Smooth muscle cell (in vitro differentiated cells): ENCODE results near the gene FGF6. TPM values are rescaled to one million over a fixed set of nuclear protein-coding genes. Genes with fewer than 3 reads are reported as not detected.

Source experiments
- DNase-seq: peaks from one replicate; lab custom pipeline; 2025; ENCODE audit not compliant: unreplicated experiment; lab: John Stamatoyannopoulos, UW
- H2AFZ ChIP-seq: fragments of 200-600 bp; sonication (generic); 2 replicates; pipeline ENCODE4 v1.6.0; 2016; ENCODE audit warnings: antibody characterized with exemption, low read depth, mild to moderate bottlenecking
- H3F3A ChIP-seq: fragments of 200-600 bp; sonication (generic); 2 replicates; pipeline ENCODE4 v1.6.0; 2017; ENCODE audit warnings: antibody characterized with exemption, low read depth
- H3K27ac ChIP-seq: fragments of 200-600 bp; sonication (generic); 2 replicates; pipeline ENCODE4 v1.5.1; 2016; ENCODE audit warnings: low read depth, mild to moderate bottlenecking
- H3K27me3 ChIP-seq: fragments of 200-600 bp; sonication (generic); 2 replicates; pipeline ENCODE4 v1.6.1; 2016; ENCODE audit warnings: low read depth, mild to moderate bottlenecking
- H3K36me3 ChIP-seq: fragments of 200-600 bp; sonication (generic); 2 replicates; pipeline ENCODE4 v1.5.1; 2016; ENCODE audit warnings: low read depth
- H3K4me1 ChIP-seq: fragments of 200-600 bp; sonication (generic); 2 replicates; pipeline ENCODE4 v1.5.1; 2016; ENCODE audit warnings: low read depth
- H3K4me2 ChIP-seq: fragments of 200-600 bp; sonication (generic); 2 replicates; pipeline ENCODE4 v1.6.0; 2016; ENCODE audit warnings: mild to moderate bottlenecking
- H3K4me3 ChIP-seq: fragments of 200-600 bp; sonication (generic); 2 replicates; pipeline ENCODE4 v1.5.1; 2016; ENCODE audit warnings: mild to moderate bottlenecking
- H3K79me2 ChIP-seq: fragments of 200-600 bp; sonication (generic); 2 replicates; pipeline ENCODE4 v1.6.0; 2016; ENCODE audit warnings: low read depth, mild to moderate bottlenecking
- H3K9ac ChIP-seq: fragments of 200-600 bp; sonication (generic); 2 replicates; pipeline ENCODE4 v1.6.0; 2016; ENCODE audit warnings: low read depth
- H3K9me3 ChIP-seq: fragments of 200-600 bp; sonication (generic); replicated peaks from 2 replicates; pipeline ENCODE4 v1.5.1; 2016; ENCODE audit warnings: low read depth
- H4K20me1 ChIP-seq: fragments of 200-600 bp; sonication (generic); 2 replicates; pipeline ENCODE4 v1.6.0; 2016; ENCODE audit warnings: low read depth
- WGBS: methylation state at CpG from one replicate; pipeline ENCODE4 v1.1.7; 2016; ENCODE audit warnings: low lambda C conversion rate; 5-methylcytosine and 5-hydroxymethylcytosine counted together
- polyA plus RNA-seq: library from polyadenylated mRNA; unstranded; fragments of >200 nt; fragmentation: Nextera tagmentation; extraction: Ambion mirVana; gene quantifications from 2 replicates; pipeline ENCODE4 v1.2.1, GENCODE V29; 2016
- total RNA-seq: library from RNA; depleted of rRNA; stranded (reverse); fragments of >200 nt; gene quantifications from 2 replicates; pipeline ENCODE4 v1.2.3, GENCODE V29; 2014
- TF ChIP-seq, protein P1 (sequence below): fragments of 200-600 bp; sonication (generic); IDR thresholded peaks from 2 replicates; pipeline ENCODE4 v1.5.1; 2017; ENCODE audit warnings: borderline replicate concordance, mild to moderate bottlenecking, antibody characterized with exemption; ENCODE audit not compliant: insufficient read depth, poor library complexity, severe bottlenecking

FGF6 gene
- total and polyA plus RNA-seq, 2 experiments from 2014 or later: not detected

DNA sequence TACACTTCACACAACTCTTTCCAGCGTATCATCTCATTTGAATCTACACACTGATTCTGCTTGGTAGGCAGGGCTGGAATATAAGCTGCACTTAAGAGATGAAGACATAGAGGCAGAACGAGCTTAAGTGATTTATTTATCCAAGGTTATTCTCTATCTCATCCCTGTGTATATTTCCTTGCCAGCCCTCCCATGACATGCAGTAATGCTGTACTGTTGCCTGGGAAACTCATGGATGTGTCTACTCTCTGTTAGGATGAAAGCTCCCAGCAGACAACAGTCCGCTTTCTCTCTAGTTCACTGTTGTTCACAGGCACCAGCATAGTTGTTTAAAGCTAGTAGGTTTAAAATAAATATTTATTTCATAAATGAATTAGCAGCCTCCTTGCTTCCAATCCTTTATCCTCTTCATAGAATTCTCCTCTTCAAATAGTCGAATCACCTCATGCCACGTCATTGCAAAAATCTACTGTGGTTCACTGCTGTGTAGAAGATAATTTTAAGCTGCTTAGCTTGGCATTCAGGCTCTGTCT lies 25.4 kb downstream of the FGF6 start:
- Histone ChIP-seq H3K27me3 (no peaks in the 10 kb centered on the region), H3F3A (no peaks in the 10 kb centered on the region), H3K79me2 (no peaks in the 10 kb centered on the region), H4K20me1 (no peaks in the 10 kb centered on the region), H3K4me1 (peaks cover 13% of the 10 kb centered on the region), H3K27ac (no peak overlapping the region), H3K9me3 (no peaks in the 10 kb centered on the region), H3K9ac (no peak overlapping the region), H3K4me2 (no peak overlapping the region), H2AFZ (no peak overlapping the region), H3K36me3 (no peaks in the 10 kb centered on the region), H3K4me3 (no peak overlapping the region)
- TF ChIP-seq, protein P1, sequence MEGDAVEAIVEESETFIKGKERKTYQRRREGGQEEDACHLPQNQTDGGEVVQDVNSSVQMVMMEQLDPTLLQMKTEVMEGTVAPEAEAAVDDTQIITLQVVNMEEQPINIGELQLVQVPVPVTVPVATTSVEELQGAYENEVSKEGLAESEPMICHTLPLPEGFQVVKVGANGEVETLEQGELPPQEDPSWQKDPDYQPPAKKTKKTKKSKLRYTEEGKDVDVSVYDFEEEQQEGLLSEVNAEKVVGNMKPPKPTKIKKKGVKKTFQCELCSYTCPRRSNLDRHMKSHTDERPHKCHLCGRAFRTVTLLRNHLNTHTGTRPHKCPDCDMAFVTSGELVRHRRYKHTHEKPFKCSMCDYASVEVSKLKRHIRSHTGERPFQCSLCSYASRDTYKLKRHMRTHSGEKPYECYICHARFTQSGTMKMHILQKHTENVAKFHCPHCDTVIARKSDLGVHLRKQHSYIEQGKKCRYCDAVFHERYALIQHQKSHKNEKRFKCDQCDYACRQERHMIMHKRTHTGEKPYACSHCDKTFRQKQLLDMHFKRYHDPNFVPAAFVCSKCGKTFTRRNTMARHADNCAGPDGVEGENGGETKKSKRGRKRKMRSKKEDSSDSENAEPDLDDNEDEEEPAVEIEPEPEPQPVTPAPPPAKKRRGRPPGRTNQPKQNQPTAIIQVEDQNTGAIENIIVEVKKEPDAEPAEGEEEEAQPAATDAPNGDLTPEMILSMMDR: no peak
- 86% methylated on average over 5 of the region's 5 CpGs for WGBS
- DNase-seq: no peak

DNA sequence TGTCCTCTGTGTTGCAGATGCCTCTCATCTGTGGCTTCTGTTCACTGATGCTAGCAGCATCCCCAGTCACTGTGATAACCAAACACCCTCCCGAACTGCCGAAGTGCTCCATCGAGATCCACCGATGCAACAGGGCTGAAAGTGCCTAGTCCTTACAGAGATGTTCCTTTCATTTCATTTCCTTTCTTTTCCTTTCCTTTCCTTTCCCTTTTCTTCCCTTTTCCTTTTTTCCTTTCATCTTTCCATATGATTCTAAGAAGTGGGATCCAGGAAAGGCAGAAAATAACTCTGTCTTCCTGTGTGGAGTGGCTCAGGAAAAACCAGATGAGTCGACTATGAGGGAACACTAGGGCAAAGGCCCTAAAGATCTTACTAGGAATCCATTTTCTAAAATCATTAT lies 26.7 kb downstream of the FGF6 start:
- Histone ChIP-seq H3K27ac (no peak overlapping the region), H3K9me3 (no peaks in the 10 kb centered on the region), H3K4me1 (peaks cover 13% of the 10 kb centered on the region), H3K4me3 (no peak overlapping the region), H2AFZ (no peak overlapping the region), H3K79me2 (no peaks in the 10 kb centered on the region), H3F3A (no peaks in the 10 kb centered on the region), H3K36me3 (no peaks in the 10 kb centered on the region), H3K9ac (no peak overlapping the region), H4K20me1 (no peaks in the 10 kb centered on the region), H3K4me2 (no peak overlapping the region), H3K27me3 (no peaks in the 10 kb centered on the region)
- 98% methylated on average over 5 of the region's 5 CpGs for WGBS
- DNase-seq: no peak
- TF ChIP-seq, protein P1: no peak

DNA sequence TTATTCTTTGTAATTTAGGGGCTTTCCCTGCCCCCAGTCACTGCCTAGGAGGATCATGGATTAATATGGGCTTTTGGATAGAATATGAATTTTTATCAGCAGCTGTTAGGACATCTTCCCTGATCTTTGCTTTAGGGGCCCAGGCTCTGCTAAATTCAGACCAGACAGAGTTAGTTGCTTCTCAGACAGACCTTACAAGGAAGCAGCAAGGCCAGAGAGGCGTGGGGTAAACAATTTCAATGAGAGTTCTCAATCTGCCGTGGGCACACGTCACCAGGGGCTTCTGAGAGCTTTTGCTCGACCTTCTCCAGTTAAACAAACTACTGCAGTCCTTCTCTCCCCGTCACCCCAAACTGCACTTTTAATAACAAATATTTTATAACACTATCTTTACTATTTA lies 27.7 kb downstream of the FGF6 start:
- Histone ChIP-seq H3F3A (no peaks in the 10 kb centered on the region), H4K20me1 (no peaks in the 10 kb centered on the region), H2AFZ (peak overlapping the region; percentile 42), H3K4me2 (peak overlapping the region; percentile 11), H3K27me3 (peaks cover 6% of the 10 kb centered on the region), H3K79me2 (no peaks in the 10 kb centered on the region), H3K36me3 (no peaks in the 10 kb centered on the region), H3K4me3 (no peak overlapping the region), H3K4me1 (peaks cover 13% of the 10 kb centered on the region), H3K9ac (no peak overlapping the region), H3K27ac (no peak overlapping the region), H3K9me3 (no peaks in the 10 kb centered on the region)
- DNase-seq: no peak
- TF ChIP-seq, protein P1: no peak
- WGBS: 56% methylated on average over 5 of the region's 5 CpGs

DNA sequence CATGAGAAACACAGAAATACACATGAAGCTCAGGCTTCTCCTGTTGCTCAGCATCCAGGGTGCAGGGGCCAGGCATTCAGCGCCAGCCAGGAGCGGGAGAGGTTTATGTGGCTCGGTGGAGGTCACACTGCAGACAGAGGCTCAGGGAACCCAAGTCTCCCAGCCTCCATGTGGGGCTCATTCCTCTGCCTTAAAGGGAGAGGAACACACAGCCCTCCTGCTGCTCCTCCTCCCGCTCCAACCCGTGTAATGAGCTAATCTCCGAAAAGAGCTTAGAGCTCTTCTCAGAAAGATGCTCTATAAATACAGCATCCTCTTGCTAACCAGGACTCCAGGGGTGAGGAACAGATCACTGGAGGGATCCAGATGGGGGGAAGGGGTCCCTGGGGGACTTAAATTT lies 28.2 kb downstream of the FGF6 start:
- 61% methylated on average over 6 of the region's 6 CpGs for WGBS
- Histone ChIP-seq H2AFZ (peak overlapping the region; percentile 42), H3K27ac (no peak overlapping the region)

More for the DNA sequence above, 28.2 kb downstream of the FGF6 start:
- H3K4me2 ChIP-seq: peak overlapping the region; percentile 11
- no peak overlapping the region for H3K4me3 ChIP-seq
- no peaks in the 10 kb centered on the region for H3K9me3 ChIP-seq
- H4K20me1 ChIP-seq: no peaks in the 10 kb centered on the region
- no peak overlapping the region for H3K9ac ChIP-seq
- H3K36me3 ChIP-seq: no peaks in the 10 kb centered on the region
- H3K4me1 ChIP-seq: peaks cover 13% of the 10 kb centered on the region
- DNase-seq: no peak
- peaks cover 11% of the 10 kb centered on the region for H3K27me3 ChIP-seq
- no peaks in the 10 kb centered on the region for H3F3A ChIP-seq
- TF ChIP-seq, protein P1: no peak
- H3K79me2 ChIP-seq: no peaks in the 10 kb centered on the region
